ENCODE measurements around the gene DDX39B. TPM values are rescaled to one million over a fixed set of nuclear protein-coding genes. Genes with fewer than 3 reads are reported as not detected.
"Not testable (repeated sequence)": the region's sequence is repeated elsewhere in the genome, so short reads cannot be mapped to it uniquely, and the experiment has no call there.

Gene DDX39B
- total and polyA plus RNA-seq, 9 of the 15 experiments (the other 6 are each of a cell fraction or from before 2014, with no cell fraction given) = 479 to 869 (median 592) TPM

GRCh38 chr6:31556307-31556706 is 14.5 kb upstream of the DDX39B start:
- peaks cover 30 to 40% of the 10 kb centered on the region in 2 experiments for H3K4me1 ChIP-seq (replicated peaks in 1 of 2; ENCODE audit: control insufficient read depth in 2 of 2, insufficient read depth in 2 of 2, low read length in 2 of 2)
- peak overlapping the region in 1 of 2 experiments; percentile 72; a peak in 1 of 4 replicates for H3K9ac ChIP-seq (ENCODE audit: insufficient read depth in 1 of 2, low read depth in 2 of 2, low read length in 2 of 2)
- no peak for TF ChIP-seq FOXA1 (IDR thresholded peaks at IDR 0.05; ENCODE audit: borderline replicate concordance)
- TF ChIP-seq DDX20 (tag; IDR thresholded peaks at IDR 0.05; ENCODE audit: low read depth) = no peak
- no peak for TF ChIP-seq ZC3H8 (IDR thresholded peaks at IDR 0.05)
- TF ChIP-seq ELF2 (CRISPR knock-in tag; IDR thresholded peaks at IDR 0.05) = no peak
- no peak for ATAC-seq
- no peak overlapping the region for H3K27ac ChIP-seq (ENCODE audit: extremely low read depth, low read depth, low read length)
- H3K4me3 ChIP-seq = no peak overlapping the region
- H3K4me2 ChIP-seq (ENCODE audit: insufficient read depth, low read length) = no peak overlapping the region
- in situ Hi-C loops (cut with MboI) = no loop called here
- no peaks in the 10 kb centered on the region for H3K27me3 ChIP-seq (ENCODE audit: control insufficient read depth in 2 of 2, insufficient read depth in 2 of 2, low read length in 2 of 2)
- POLR2A ChIA-PET = interaction anchor here (0.6 to 5.8 kb wide), 4 partner anchors 8 to 43 kb away, joined by 3 to 38 read pairs (median 4); partner anchors contain the start of genes ATP6V1G2, DDX39B and NFKBIL1
- H3K36me3 ChIP-seq (ENCODE audit: control insufficient read depth, insufficient read depth, low read length) = peaks cover 68% of the 10 kb centered on the region
- 67% methylated on average over 2 of the region's 3 CpGs for WGBS (ENCODE audit: insufficient coverage, low coverage, missing lambda C conversion rate)
- no peak overlapping the region for H2AFZ ChIP-seq (ENCODE audit: low read depth, low read length)
- H3K79me2 ChIP-seq (ENCODE audit: control insufficient read depth, insufficient read depth, low read length) = 0 out of 3 replicates have a peak, but pooled peaks cover under 1% of the 10 kb centered on the region
- DNase-seq (ENCODE audit: extremely low read depth in 1 of 4, low spot score in 3 of 4) = no peak
- intact Hi-C loops (cut with micrococcal nuclease) = no loop called here
- no peaks in the 10 kb centered on the region for H3K9me3 ChIP-seq (replicated peaks; ENCODE audit: control insufficient read depth, insufficient read depth, low read depth, low read length)
- CTCF ChIA-PET (ENCODE audit: low intra/inter-chr PET ratio) = no interaction called here
- BruUV-seq (replicated peaks) = no TSS peak
- no peak for FAIRE-seq
- peaks cover 3% of the 10 kb centered on the region for H3K9me1 ChIP-seq (ENCODE audit: control insufficient read depth, insufficient read depth, low read length)
- H4K20me1 ChIP-seq (replicated peaks; ENCODE audit: control insufficient read depth, insufficient read depth, low read length) = no peaks in the 10 kb centered on the region

GRCh38 chr6:31551371-31551770 is 9.6 kb upstream of the DDX39B start:
- H3K27ac ChIP-seq (ENCODE audit: extremely low read depth, low read depth, low read length); H3K4me1 ChIP-seq (replicated peaks in 1 of 2; ENCODE audit: control insufficient read depth in 2 of 2, insufficient read depth in 2 of 2, low read length in 2 of 2); H3K9me3 ChIP-seq (replicated peaks; ENCODE audit: control insufficient read depth, insufficient read depth, low read depth, low read length); H2AFZ ChIP-seq (ENCODE audit: low read depth, low read length); H3K4me2 ChIP-seq (ENCODE audit: insufficient read depth, low read length); BruUV-seq (replicated peaks); H4K20me1 ChIP-seq (replicated peaks; ENCODE audit: control insufficient read depth, insufficient read depth, low read length); in situ Hi-C loops (cut with MboI); H3K9me1 ChIP-seq (ENCODE audit: control insufficient read depth, insufficient read depth, low read length); H3K4me3 ChIP-seq; H3K9ac ChIP-seq (ENCODE audit: insufficient read depth in 1 of 2, low read depth in 2 of 2, low read length in 2 of 2); H3K27me3 ChIP-seq (ENCODE audit: control insufficient read depth in 2 of 2, insufficient read depth in 2 of 2, low read length in 2 of 2): not testable (repeated sequence)
- Histone ChIP-seq H3K79me2 (ENCODE audit: control insufficient read depth, insufficient read depth, low read length) (peaks cover 24% of the 10 kb centered on the region), H3K36me3 (ENCODE audit: control insufficient read depth, insufficient read depth, low read length) (peaks cover 53% of the 10 kb centered on the region)
- ATAC-seq (peak; percentile 24), DNase-seq (ENCODE audit: extremely low read depth in 1 of 4, low spot score in 3 of 4) (peak in 3 of 4 experiments; percentile 40 to 84 (median 67)), FAIRE-seq (peak; percentile 61)
- POLR2A ChIA-PET = interaction anchor here (0.7 to 5.7 kb wide), 8 partner anchors 8 to 266 kb away, joined by 3 to 38 read pairs (median 6); partner anchors contain the start of genes BAG6, DDX39B and LTB
- intact Hi-C loops (cut with micrococcal nuclease) = loop anchor here (1.0 kb wide), 1 partner anchor 47 kb away; no protein-coding TSS in a partner anchor
- 35% methylated on average over 5 of the region's 5 CpGs for WGBS (ENCODE audit: insufficient coverage, low coverage, missing lambda C conversion rate)
- CTCF ChIA-PET (ENCODE audit: low intra/inter-chr PET ratio) = interaction anchor here (0.6 to 2.8 kb wide), 4 partner anchors 23 to 219 kb away, joined by 3 to 57 read pairs (median 4); no protein-coding TSS in a partner anchor
- peak; percentile 86; the same call in 1 of the 2 replicates for TF ChIP-seq ARID2 (IDR thresholded peaks at IDR 0.05)
- peak; percentile 90 for TF ChIP-seq SMC3 (conservative IDR thresholded peaks at IDR 0.05; ENCODE audit: insufficient read depth, low read depth, low read length)
- TF ChIP-seq CC2D1A (IDR thresholded peaks at IDR 0.05) = peak; percentile 69; the same call in 1 of the 2 replicates
- TF ChIP-seq DEAF1 (CRISPR knock-in tag; IDR thresholded peaks at IDR 0.05) = peak; percentile 91
- peak; percentile 76 to 80 for TF ChIP-seq FOXK2 (conservative IDR thresholded peaks at IDR 0.05 in 1 of 2, IDR thresholded peaks at IDR 0.05 in 1 of 2; ENCODE audit: low read depth in 2 of 2)
- 0 out of 2 replicates have a peak, but pooled peaks have one; percentile 39 for TF ChIP-seq NBN (IDR thresholded peaks at IDR 0.05; ENCODE audit: low read depth)
- TF ChIP-seq, protein P1, sequence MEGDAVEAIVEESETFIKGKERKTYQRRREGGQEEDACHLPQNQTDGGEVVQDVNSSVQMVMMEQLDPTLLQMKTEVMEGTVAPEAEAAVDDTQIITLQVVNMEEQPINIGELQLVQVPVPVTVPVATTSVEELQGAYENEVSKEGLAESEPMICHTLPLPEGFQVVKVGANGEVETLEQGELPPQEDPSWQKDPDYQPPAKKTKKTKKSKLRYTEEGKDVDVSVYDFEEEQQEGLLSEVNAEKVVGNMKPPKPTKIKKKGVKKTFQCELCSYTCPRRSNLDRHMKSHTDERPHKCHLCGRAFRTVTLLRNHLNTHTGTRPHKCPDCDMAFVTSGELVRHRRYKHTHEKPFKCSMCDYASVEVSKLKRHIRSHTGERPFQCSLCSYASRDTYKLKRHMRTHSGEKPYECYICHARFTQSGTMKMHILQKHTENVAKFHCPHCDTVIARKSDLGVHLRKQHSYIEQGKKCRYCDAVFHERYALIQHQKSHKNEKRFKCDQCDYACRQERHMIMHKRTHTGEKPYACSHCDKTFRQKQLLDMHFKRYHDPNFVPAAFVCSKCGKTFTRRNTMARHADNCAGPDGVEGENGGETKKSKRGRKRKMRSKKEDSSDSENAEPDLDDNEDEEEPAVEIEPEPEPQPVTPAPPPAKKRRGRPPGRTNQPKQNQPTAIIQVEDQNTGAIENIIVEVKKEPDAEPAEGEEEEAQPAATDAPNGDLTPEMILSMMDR (IDR thresholded peaks at IDR 0.05 in 2 of 3, conservative IDR thresholded peaks at IDR 0.05 in 1 of 3; ENCODE audit: insufficient read depth in 2 of 3, low read depth in 1 of 3, low read length in 3 of 3) = peak; percentile 72 to 91 (median 88)
- TF ChIP-seq FOXA3 (CRISPR knock-in tag; conservative IDR thresholded peaks at IDR 0.05 in 1 of 2, IDR thresholded peaks at IDR 0.05 in 1 of 2) = peak in 1 of 2 experiments; percentile 61; a peak in 1 of 4 replicates
